Measurements from ENCODE around the gene NREP. TPM values are rescaled to one million over a fixed set of nuclear protein-coding genes. Genes with fewer than 3 reads are reported as not detected.
A peak's percentile ranks its signal among the peaks of the same experiment; 100 is the strongest.

The NREP gene
- total RNA-seq, 2 experiments from 2014 or later: 21.7 to 22.6 TPM

- Mint-ChIP-seq H3K4me1 (ENCODE audit: low read depth) (peaks cover 17% of the 10 kb centered on the region), H3K9me3 (no peaks in the 10 kb centered on the region), H3K27me3 (no peaks in the 10 kb centered on the region), H3K27ac (no peak overlapping the region), H3K36me3 (ENCODE audit: low read depth) (peaks cover 3% of the 10 kb centered on the region), H3K4me3 (no peak overlapping the region)
- ATAC-seq (peak; percentile 79), DNase-seq (peak; percentile 78)
- ChIA-PET CTCF (interaction anchor here (1.3 kb wide), 1 partner anchor 22 kb away, joined by 4 read pairs; no protein-coding TSS in a partner anchor), POLR2A (no interaction called here)
- intact Hi-C loops (cut with micrococcal nuclease): no loop called here
- TF ChIP-seq CTCF (IDR thresholded peaks at IDR 0.05): no peak
Measured at GRCh38 chr5:111735583-111736270, 21.3 kb downstream of the NREP start.

GRCh38 chr5:111734597-111734996 is 22.4 kb downstream of the NREP start:
- intact Hi-C loops (cut with micrococcal nuclease): no loop called here
- CTCF ChIA-PET: interaction anchor here (0.7 to 1.0 kb wide), 2 partner anchors 20 to 31 kb away, joined by 3 to 4 read pairs; no protein-coding TSS in a partner anchor
- H3K27ac Mint-ChIP-seq: no peak overlapping the region

GRCh38 chr5:111734013-111734412 is 23.0 kb downstream of the NREP start:
- ChIA-PET CTCF (interaction anchor here (1.0 kb wide), 1 partner anchor 21 kb away, joined by 4 read pairs; no protein-coding TSS in a partner anchor), POLR2A (no interaction called here)
- Mint-ChIP-seq H3K4me3 (no peak overlapping the region), H3K27ac (no peak overlapping the region), H3K36me3 (ENCODE audit: low read depth) (peaks cover 13% of the 10 kb centered on the region), H3K4me1 (ENCODE audit: low read depth) (peaks cover 20% of the 10 kb centered on the region), H3K9me3 (no peaks in the 10 kb centered on the region), H3K27me3 (no peaks in the 10 kb centered on the region)
- TF ChIP-seq CTCF (IDR thresholded peaks at IDR 0.05): no peak
- intact Hi-C loops (cut with micrococcal nuclease): no loop called here
- ATAC-seq: peak; percentile 63
- peak; percentile 53 for DNase-seq

More at GRCh38 chr5:111734597-111734996, 22.4 kb downstream of the NREP start:
- DNase-seq (no peak), ATAC-seq (no peak)
- Mint-ChIP-seq H3K9me3 (no peaks in the 10 kb centered on the region), H3K4me3 (no peak overlapping the region), H3K27me3 (no peaks in the 10 kb centered on the region), H3K36me3 (ENCODE audit: low read depth) (peaks cover 11% of the 10 kb centered on the region), H3K4me1 (ENCODE audit: low read depth) (peaks cover 20% of the 10 kb centered on the region)
- no peak for TF ChIP-seq CTCF (IDR thresholded peaks at IDR 0.05)
- POLR2A ChIA-PET: no interaction called here

- intact Hi-C loops (cut with micrococcal nuclease): no loop called here
- TF ChIP-seq CTCF (IDR thresholded peaks at IDR 0.05): no peak
- Mint-ChIP-seq H3K27me3 (no peaks in the 10 kb centered on the region), H3K27ac (no peak overlapping the region), H3K36me3 (ENCODE audit: low read depth) (peaks cover 13% of the 10 kb centered on the region), H3K4me1 (ENCODE audit: low read depth) (peaks cover 20% of the 10 kb centered on the region), H3K9me3 (no peaks in the 10 kb centered on the region), H3K4me3 (no peak overlapping the region)
- ATAC-seq (no peak), DNase-seq (no peak)
- CTCF ChIA-PET: interaction anchor here (1.0 kb wide), 1 partner anchor 21 kb away, joined by 4 read pairs; no protein-coding TSS in a partner anchor
- POLR2A ChIA-PET: no interaction called here
Measured at GRCh38 chr5:111733571-111733970, 23.4 kb downstream of the NREP start.

GRCh38 chr5:111731638-111732037 is 25.4 kb downstream of the NREP start:
- H3K4me3 Mint-ChIP-seq: no peak overlapping the region
- H3K36me3 Mint-ChIP-seq (ENCODE audit: low read depth): peaks cover 13% of the 10 kb centered on the region
- TF ChIP-seq CTCF (IDR thresholded peaks at IDR 0.05): no peak
- no peaks in the 10 kb centered on the region for H3K27me3 Mint-ChIP-seq
- no peaks in the 10 kb centered on the region for H3K9me3 Mint-ChIP-seq
- no peak for ATAC-seq
- no peak overlapping the region for H3K27ac Mint-ChIP-seq
- CTCF ChIA-PET: no interaction called here
- POLR2A ChIA-PET: no interaction called here
- intact Hi-C loops (cut with micrococcal nuclease): no loop called here
- H3K4me1 Mint-ChIP-seq (ENCODE audit: low read depth): peaks cover 20% of the 10 kb centered on the region
- no peak for DNase-seq

All from activated CD8-positive, alpha-beta T cell treated with anti-CD3 and anti-CD28 coated beads for 36 hours (primary cell).